Uterus (tissue), 2 donors: ENCODE data around the gene TAX1BP1.

ENCODE experiments used
- CTCF ChIP-seq, 4 experiments: fragments of 200-600 bp in 2 of 4; fragments of 450-650 bp in 2 of 4; sonication (generic) in 2 of 4; IDR thresholded peaks; one replicate each; pipeline ENCODE4 v1.5.1; 2016 to 2019; ENCODE audit warnings: antibody characterized with exemption in 4 of 4, mild to moderate bottlenecking in 2 of 4, moderate library complexity in 1 of 4
- POLR2A ChIP-seq, 2 donors: fragments of 450-650 bp; IDR thresholded peaks; one replicate each; pipeline ENCODE4 v1.6.1; 2016; ENCODE audit warnings: antibody characterized with exemption in 2 of 2, mild to moderate bottlenecking in 1 of 2, moderate library complexity in 1 of 2

GRCh38 chr7:27834179-27834921 lies 94.4 kb downstream of the TAX1BP1 start:
- TF ChIP-seq CTCF (IDR thresholded peaks at IDR 0.05) (no peak), POLR2A (IDR thresholded peaks at IDR 0.05) (no peak)
